Breast epithelium (tissue), 3 donors: Measurements from ENCODE around the gene BICC1.

ENCODE experiments used
- POLR2A ChIP-seq: fragments of 450-650 bp; IDR thresholded peaks from one replicate; pipeline ENCODE4 v1.6.1; 2016; ENCODE audit warnings: antibody characterized with exemption, mild to moderate bottlenecking, moderate library complexity
- POLR2AphosphoS5 ChIP-seq, 3 donors: sonication (generic); formaldehyde crosslinking; IDR thresholded peaks; one replicate each; pipeline ENCODE4 v1.6.1; 2017; ENCODE audit warnings: antibody characterized with exemption in 3 of 3
- TF ChIP-seq, protein P1 (sequence below), 3 donors: fragments of 450-650 bp; IDR thresholded peaks; one replicate each; pipeline ENCODE4 v1.5.1; 2016 to 2017; ENCODE audit warnings: antibody characterized with exemption in 3 of 3, mild to moderate bottlenecking in 3 of 3, moderate library complexity in 3 of 3

DNA sequence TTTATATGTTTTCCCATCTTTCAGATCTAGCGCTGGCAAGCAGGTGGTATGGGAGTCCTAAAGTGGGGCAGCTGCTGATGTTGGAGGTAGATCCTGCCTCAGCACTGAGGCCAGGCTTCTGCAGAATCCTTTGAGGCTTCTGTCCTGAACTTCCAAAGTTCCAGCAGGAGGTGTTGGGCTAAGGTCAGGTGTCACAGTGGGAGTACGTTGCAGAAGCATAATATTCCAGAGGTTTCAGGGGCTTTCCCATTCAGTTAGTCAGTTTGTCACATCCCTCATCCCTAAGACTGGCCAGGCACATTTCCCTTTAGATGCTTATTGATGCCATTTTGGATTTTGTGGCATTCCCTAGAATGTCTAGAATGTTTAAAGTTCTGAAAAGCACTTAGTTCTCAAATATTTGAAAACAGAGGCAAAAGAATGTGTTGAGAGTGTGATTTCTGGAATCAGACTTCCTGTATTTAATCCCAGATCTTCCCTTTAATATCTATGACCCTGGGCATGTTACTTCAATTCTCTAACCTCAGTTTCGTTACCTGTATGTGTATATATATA lies 344.7 kb downstream of the BICC1 start:
- TF ChIP-seq POLR2A (no peak), POLR2AphosphoS5 (IDR thresholded peaks at IDR 0.05) (no peak)
- TF ChIP-seq, protein P1, sequence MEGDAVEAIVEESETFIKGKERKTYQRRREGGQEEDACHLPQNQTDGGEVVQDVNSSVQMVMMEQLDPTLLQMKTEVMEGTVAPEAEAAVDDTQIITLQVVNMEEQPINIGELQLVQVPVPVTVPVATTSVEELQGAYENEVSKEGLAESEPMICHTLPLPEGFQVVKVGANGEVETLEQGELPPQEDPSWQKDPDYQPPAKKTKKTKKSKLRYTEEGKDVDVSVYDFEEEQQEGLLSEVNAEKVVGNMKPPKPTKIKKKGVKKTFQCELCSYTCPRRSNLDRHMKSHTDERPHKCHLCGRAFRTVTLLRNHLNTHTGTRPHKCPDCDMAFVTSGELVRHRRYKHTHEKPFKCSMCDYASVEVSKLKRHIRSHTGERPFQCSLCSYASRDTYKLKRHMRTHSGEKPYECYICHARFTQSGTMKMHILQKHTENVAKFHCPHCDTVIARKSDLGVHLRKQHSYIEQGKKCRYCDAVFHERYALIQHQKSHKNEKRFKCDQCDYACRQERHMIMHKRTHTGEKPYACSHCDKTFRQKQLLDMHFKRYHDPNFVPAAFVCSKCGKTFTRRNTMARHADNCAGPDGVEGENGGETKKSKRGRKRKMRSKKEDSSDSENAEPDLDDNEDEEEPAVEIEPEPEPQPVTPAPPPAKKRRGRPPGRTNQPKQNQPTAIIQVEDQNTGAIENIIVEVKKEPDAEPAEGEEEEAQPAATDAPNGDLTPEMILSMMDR (IDR thresholded peaks at IDR 0.05): no peak
